ENCODE data around the gene CAPN10.
"Not testable (repeated sequence)": the region's sequence is repeated elsewhere in the genome, so short reads cannot be mapped to it uniquely, and the experiment has no call there.

Gene CAPN10, protein sequence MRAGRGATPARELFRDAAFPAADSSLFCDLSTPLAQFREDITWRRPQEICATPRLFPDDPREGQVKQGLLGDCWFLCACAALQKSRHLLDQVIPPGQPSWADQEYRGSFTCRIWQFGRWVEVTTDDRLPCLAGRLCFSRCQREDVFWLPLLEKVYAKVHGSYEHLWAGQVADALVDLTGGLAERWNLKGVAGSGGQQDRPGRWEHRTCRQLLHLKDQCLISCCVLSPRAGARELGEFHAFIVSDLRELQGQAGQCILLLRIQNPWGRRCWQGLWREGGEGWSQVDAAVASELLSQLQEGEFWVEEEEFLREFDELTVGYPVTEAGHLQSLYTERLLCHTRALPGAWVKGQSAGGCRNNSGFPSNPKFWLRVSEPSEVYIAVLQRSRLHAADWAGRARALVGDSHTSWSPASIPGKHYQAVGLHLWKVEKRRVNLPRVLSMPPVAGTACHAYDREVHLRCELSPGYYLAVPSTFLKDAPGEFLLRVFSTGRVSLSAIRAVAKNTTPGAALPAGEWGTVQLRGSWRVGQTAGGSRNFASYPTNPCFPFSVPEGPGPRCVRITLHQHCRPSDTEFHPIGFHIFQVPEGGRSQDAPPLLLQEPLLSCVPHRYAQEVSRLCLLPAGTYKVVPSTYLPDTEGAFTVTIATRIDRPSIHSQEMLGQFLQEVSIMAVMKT

DNA sequence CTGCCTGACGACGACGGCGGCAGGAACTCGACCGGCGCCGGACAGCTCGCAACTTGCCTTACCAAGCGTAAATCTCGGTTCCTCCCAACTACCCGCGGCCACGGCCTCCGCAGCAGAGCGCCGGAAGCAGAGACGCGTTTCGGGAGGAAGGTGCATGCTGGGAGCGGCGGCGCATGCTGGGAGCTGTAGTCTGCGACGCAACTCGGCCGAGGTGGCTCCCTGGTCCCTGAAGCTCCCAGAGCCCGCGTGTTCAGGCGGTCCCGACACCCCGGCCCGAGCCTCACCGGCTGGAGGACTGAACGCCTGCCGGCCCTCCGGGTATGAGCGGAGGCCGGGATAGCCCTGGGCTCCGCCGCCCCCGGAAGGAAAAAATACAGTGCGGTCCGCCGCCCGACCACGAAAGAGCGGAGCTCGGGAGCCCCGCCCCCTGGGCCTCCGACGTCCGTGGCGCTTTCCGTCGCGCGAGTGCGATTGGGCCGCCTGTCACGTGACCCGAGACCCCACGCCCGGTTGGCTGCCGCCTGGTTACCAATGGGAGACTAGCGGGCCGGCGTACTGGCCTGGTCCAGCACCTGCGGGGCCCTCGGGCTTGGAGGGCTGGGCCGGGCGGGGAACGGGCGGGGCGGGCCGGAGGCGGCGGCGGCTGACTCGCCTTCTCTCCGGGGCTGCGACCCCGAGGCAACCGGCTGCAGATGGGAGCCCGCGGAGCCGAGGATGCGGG lies at the start of gene CAPN10:
TSS of gene CAPN10 (plus strand) at position 537 of the 721 bp plus-strand sequence. CDS start at position 715, 178 bp downstream.
- DNase-seq (ENCODE audit: low read depth), result peak; percentile 88

DNA sequence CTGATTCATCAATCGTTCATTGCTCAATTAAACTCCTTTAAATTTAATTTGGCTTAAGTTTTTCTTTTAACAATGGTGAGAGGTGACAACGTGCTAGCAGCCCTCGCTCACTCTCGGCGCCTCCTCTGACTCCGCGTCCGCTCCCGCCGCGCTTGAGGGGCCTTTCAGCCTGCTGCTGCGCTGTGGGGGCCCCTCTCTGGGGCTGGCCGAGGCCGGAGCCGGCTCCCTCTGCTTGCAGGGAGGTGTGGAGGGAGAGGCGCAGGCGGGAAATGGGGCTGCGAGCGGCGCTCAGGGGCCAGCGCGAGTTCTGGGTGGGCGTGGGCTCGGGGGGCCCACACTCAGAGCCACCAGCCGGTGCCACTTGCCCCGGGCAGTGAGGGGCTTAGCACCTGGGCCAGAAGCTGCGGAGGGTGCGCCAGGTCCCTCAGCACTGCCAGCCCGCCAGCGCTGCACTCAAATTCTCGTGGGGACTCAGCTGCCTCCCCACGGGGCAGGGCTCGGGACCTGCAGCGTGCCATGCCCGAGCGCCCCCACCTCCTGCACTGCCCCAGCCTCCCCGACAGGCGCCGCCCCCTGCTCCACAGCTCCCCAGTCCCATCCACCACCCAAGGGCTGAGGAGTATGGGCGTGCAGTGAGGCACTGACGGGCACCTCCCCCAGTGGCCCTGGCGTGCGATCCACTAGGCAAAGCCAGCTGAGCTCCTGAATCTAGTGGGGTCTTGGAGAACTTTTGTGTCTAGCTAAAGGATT lies 48.3 kb upstream of the CAPN10 start:
- DNase-seq (ENCODE audit: low read depth), result no peak

DNA sequence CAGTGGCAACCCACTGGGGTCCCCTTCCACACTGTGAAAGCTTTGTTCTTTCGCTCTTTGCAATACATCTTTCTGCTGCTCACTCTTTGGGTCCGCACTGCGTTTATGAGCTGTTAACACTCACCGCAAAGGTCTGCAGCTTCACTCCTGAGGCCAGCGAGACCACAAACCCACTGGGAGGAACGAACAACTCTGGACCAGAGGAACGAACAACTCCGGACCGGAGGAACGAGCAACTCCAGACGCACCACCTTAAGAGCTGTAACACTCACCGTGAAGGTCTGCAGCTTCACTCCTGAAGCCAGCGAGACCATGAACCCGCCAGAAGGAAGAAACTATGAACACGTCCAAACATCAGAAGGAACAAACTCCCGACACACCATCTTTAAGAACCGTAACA lies 47.4 kb upstream of the CAPN10 start:
- DNase-seq (ENCODE audit: low read depth), result not testable (repeated sequence)

- no peak for DNase-seq (ENCODE audit: low read depth)
Measured at GRCh38 chr2:240539906-240540305, 46.6 kb upstream of the CAPN10 start.

DNA sequence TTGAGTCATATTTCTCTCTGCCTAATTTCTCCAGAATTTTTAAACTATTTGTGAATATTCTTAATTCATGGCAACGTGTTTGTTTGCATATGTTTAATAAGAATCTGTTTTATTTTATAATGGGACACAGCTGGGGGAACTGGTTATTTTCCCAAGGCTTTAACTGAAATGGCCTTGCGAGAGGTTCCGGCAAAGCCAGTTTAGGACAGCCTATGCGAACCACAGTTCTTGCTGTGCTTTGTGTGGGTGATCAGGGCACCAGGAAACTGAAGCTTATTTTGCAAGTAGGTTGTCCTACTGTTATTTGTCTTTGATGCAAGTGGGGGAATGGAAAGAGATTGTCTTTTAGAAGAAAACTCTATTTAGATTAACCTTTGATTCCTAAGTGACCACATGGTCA lies 35.2 kb upstream of the CAPN10 start:
- DNase-seq (ENCODE audit: low read depth), result no peak

DNA sequence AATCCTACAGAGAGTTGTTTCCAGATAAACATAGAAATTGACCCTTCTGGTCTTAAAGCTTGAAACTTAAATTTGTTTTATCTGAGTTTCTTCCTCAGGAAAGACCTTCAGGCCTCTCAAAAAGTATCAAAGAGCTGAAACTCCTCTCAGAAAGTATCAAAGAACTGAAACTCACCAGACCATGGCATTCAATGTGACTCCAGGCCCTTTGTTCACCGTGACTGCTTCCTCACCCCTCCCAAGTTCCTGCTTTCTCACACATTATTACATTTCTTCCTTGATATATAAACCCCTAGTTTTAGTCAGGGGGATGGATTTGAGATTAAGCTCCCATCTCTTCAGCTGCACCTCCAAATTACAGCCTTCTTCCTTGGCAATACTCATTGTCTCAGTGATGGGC lies 34.7 kb upstream of the CAPN10 start:
- DNase-seq (ENCODE audit: low read depth), result no peak

DNA sequence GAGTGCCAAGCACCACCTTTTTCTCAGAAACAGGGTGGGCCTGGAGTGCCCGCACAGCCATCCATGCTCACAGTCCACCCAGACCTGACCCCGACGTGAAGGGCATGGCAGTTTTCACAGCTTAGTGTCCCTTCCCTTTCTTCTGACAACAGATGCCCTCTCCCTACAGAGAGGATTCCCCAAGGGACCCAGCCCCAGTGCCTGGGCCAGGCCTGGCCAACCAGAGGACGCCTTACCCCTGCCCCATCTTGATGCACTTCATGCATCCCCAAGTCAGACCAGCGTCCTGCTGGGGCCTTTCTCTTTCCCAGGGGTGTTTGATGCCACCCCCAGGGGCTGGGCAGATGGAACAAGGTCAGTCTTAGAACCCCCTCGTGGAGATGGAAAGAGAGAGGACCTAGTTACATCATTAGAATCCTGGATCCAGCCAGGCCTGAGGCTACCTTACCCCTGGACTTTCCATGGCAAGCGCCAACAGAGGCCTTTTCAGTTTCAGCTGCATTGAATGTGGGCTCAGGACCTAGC lies 32.5 kb upstream of the CAPN10 start:
- no peak for DNase-seq (ENCODE audit: low read depth)

DNA sequence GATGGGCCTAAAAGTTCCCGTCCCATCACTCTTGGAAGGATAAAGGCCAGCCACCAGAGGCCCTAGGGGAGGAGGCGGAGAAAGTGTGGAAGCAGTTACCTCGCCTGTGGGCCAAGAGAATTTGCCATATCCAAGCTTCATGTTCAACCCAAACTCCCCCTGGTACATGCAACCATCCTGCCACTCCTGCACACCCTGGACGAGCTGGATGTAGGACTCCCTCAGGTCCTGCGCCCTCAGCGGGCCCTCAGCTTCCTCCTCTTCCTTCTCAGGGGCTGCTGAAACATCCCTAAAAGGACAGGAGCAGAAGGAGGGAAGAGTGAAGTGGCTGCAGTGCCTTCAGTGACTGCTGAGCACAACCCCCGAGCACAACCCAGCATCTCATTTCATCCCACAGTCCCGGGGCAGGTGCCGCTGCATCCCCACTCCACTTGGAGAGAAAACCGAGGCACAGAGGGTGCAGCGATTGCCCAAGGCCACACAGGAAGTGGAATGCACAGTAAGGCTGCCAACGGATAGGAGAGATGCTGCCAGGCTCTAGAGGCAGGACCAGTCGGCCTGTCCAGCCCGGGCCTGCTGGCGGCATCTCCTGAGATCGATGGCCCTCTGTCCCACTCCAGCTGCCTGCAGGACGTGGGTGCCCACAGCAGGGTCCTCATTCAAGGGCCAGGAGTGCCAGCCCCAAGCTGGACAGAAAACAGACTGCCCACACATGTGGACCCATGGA lies 31.6 kb upstream of the CAPN10 start:
- DNase-seq (ENCODE audit: low read depth), result no peak

- DNase-seq (ENCODE audit: low read depth), result no peak
Measured at GRCh38 chr2:240555541-240556250, 30.8 kb upstream of the CAPN10 start.

DNA sequence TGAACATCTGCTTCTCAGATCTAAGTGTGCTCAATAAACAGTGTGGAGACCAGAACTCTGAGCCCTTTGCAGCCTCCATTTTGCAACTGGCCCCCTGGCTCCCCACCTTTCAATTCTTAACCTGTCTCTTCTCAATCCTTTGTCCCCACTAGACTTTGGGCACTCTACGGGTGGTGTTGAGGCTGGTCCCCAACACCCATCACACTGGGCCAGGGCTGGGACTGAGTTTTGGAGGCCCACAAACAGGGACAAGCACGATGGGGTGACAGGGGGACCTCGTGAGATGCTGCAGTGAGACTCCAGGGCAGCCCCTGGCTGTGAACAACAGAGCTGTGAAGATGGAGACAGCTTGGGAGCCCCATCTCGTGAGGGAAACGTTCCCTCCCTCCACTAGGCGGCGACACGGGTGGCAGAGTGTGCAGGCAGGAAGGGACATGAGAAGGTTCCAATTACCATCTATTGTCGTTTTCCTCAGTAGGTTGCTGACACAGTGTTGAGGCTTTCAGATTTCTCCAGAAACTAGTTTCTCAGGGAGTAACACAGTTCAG lies 29.9 kb upstream of the CAPN10 start:
- peak; percentile 22 for DNase-seq (ENCODE audit: low read depth)

GRCh38 chr2:240557101-240557751 lies 29.3 kb upstream of the CAPN10 start:
- DNase-seq (ENCODE audit: low read depth), result no peak

- DNase-seq (ENCODE audit: low read depth), result peak; percentile 61
Measured at GRCh38 chr2:240557808-240558207, 28.7 kb upstream of the CAPN10 start, which contains the start of gene ANKMY1. ANKMY1 (minus strand) TSS chr2:240557988; CDS start chr2:240557335, 653 bp downstream.

DNA sequence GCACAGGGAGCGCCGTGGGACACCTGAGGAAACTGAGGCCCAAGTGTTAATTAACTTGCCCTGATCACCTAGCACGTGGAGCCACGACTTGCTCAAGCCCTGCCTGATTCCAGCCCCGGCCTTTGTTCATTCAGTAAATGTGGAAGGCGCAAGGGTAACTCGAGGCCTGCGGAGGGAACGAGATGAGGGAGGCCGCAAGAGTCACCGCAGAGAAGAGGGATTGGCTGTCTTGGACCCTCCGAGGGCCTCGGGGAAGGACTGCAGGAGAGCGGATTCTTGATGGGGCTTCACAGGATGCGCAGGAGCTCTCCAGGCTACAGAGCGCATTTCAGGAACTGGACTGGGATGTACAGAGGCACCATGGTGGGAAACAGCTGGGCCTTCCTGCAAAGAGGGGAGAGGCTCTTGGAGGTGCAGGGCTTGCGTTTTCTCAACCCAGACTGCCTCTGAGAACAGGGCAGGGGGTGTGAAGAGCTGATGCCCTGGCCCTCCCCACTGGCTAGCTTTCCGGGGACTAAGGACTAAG lies 28.2 kb upstream of the CAPN10 start:
- no peak for DNase-seq (ENCODE audit: low read depth)

- no peak for DNase-seq (ENCODE audit: low read depth)
Measured at GRCh38 chr2:240559286-240559685, 27.2 kb upstream of the CAPN10 start.

DNA sequence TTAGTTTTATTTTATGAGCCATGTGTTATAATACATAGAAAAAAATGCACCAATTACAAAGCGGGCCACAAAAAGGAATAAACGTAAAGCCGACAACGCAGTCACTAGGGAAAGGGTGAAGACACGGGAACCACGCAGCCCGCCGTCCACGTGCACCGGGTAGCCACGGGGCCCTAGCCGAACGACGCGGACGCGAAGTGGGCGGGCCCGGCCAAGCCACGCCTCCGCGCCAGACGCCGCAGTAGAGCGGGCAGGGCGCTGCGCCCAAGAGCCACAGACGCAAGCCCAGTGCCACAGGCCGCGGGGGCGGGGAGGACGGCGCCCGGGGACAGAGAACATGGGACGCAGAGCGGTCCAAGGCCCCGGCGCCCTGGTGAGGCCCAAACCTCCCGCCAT lies 26.5 kb upstream of the CAPN10 start, which contains the start of gene DUSP28:
TSS of gene DUSP28 (plus strand) at position 274 of the 396 bp plus-strand sequence. CDS start 328 bp downstream, outside the sequence.
- DNase-seq (ENCODE audit: low read depth), result peak; percentile 77

DNA sequence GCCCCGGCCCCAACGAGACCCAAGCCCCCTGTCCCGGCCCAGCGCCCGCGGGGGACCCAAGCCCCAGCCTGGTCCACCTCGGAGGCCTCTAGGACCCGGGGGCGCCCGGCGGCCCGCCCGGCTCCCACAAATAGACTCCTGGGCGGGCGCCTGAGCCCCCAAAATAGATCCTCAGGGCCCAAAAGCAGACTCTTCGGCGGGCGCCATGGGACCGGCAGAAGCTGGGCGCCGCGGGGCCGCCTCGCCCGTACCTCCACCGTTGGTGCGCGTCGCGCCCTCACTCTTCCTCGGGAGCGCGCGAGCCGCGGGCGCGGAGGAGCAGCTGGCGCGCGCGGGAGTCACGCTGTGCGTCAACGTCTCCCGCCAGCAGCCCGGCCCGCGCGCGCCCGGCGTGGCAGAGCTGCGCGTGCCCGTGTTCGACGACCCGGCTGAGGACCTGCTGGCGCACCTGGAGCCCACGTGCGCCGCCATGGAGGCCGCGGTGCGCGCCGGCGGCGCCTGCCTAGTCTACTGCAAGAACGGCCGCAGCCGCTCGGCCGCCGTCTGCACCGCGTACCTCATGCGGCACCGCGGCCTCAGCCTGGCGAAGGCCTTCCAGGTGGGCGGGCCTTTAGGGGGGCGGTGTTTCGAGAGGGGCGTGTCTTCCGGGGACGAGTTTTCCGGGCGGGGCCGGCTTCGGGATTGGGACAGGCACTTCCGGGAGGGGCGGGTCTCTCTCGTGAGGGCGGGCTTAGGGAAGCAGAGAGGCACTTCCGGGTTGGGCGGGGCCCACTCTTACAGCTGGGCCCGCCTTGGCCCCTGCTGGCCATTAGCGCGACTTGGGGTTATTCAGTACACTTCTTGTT lies 25.8 kb upstream of the CAPN10 start:
- peak; percentile 95 for DNase-seq (ENCODE audit: low read depth)

DNA sequence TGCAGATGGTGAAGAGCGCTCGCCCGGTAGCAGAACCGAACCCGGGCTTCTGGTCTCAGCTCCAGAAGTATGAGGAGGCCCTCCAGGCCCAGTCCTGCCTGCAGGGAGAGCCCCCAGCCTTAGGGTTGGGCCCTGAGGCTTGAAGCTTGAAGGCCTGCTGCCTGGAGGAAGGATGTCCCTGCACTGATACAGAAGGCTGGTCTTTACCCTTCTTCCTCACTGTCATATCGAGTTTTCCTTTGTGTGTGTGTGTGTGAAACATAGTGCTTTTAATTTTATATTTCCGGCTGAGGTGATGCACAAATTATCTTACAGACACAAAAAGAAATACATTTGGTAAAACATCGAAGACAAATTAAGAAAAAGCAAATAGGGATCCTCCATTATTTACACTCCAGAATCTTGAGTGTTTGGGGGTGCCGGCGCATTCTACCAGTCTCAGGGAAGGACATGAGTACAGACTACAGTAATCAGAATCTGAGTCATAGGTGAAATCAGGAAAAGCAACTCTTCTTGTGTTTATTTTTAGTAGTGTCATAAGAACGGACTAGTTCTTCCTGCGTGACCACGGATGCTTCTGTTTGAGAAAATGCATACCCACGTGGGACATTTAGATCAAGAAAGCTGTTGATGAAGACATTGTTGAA lies 25.1 kb upstream of the CAPN10 start:
- DNase-seq (ENCODE audit: low read depth), result peak; percentile 89

DNA sequence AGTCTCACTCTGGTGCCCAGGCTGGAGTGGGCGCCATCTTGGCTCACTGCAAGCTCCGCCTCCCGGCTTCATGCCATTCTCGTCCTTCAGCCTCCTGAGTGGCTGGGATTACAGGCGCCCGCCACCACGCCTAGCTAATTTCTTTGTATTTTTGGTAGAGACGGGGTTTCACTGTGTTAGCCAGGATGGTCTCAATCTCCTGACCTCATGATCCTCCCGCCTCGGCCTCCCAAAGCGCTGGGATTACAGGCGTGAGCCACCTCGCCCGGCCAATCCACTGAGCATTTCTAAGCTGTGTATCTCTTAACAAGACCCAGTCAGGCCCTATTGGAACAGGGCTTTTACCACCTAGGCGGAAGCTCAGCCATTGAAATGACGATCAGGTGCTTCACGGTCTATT lies 23.3 kb upstream of the CAPN10 start:
- not testable (repeated sequence) for DNase-seq (ENCODE audit: low read depth)

Measured in amniotic epithelial cell (primary cell).